ENCODE data around the gene PASK. TPM values are rescaled to one million over a fixed set of nuclear protein-coding genes. Genes with fewer than 3 reads are reported as not detected.

PASK gene
- total RNA-seq, 3 donors from 2014 or later = 35.6 to 62.7 (median 49.8) TPM

- ATAC-seq (no peak), DNase-seq (no peak)
- H3K27me3 Mint-ChIP-seq (ENCODE audit: low read depth) = no peaks in the 10 kb centered on the region
- H3K36me3 Mint-ChIP-seq (ENCODE audit: insufficient read depth) = peaks cover 20% of the 10 kb centered on the region
- no peak overlapping the region for H3K4me3 Mint-ChIP-seq
- peaks cover 9% of the 10 kb centered on the region for H3K4me1 Mint-ChIP-seq (ENCODE audit: low read depth)
- H3K9me3 Mint-ChIP-seq = no peaks in the 10 kb centered on the region
Observed at GRCh38 chr2:241160318-241160717, 11.0 kb upstream of the PASK start.

GRCh38 chr2:241159116-241159515, 9.8 kb upstream of the PASK start:
- Mint-ChIP-seq H3K4me1 (ENCODE audit: low read depth) (peaks cover 15% of the 10 kb centered on the region), H3K9me3 (no peaks in the 10 kb centered on the region), H3K27me3 (ENCODE audit: low read depth) (no peaks in the 10 kb centered on the region), H3K4me3 (no peak overlapping the region), H3K36me3 (ENCODE audit: insufficient read depth) (peaks cover 20% of the 10 kb centered on the region)
- DNase-seq (no peak), ATAC-seq (no peak)

- no peaks in the 10 kb centered on the region for H3K27me3 Mint-ChIP-seq (ENCODE audit: low read depth)
- H3K36me3 Mint-ChIP-seq (ENCODE audit: insufficient read depth) = peaks cover 20% of the 10 kb centered on the region
- ATAC-seq (no peak), DNase-seq (no peak)
- peaks cover 15% of the 10 kb centered on the region for H3K4me1 Mint-ChIP-seq (ENCODE audit: low read depth)
- H3K9me3 Mint-ChIP-seq = no peaks in the 10 kb centered on the region
- H3K4me3 Mint-ChIP-seq = no peak overlapping the region
Observed at GRCh38 chr2:241158546-241158900, 9.3 kb upstream of the PASK start.

- peaks cover 20% of the 10 kb centered on the region for H3K36me3 Mint-ChIP-seq (ENCODE audit: insufficient read depth)
- ATAC-seq (no peak), DNase-seq (no peak)
- no peaks in the 10 kb centered on the region for H3K27me3 Mint-ChIP-seq (ENCODE audit: low read depth)
- H3K9me3 Mint-ChIP-seq = no peaks in the 10 kb centered on the region
- peaks cover 19% of the 10 kb centered on the region for H3K4me1 Mint-ChIP-seq (ENCODE audit: low read depth)
- H3K4me3 Mint-ChIP-seq = no peak overlapping the region
Observed at GRCh38 chr2:241157841-241158545, 8.7 kb upstream of the PASK start.

GRCh38 chr2:241156971-241157441, 7.7 kb upstream of the PASK start:
- Mint-ChIP-seq H3K27me3 (ENCODE audit: low read depth) (no peaks in the 10 kb centered on the region), H3K36me3 (ENCODE audit: insufficient read depth) (peaks cover 17% of the 10 kb centered on the region), H3K9me3 (no peaks in the 10 kb centered on the region), H3K4me3 (no peak overlapping the region), H3K4me1 (ENCODE audit: low read depth) (peaks cover 25% of the 10 kb centered on the region)
- DNase-seq (no peak), ATAC-seq (no peak)

GRCh38 chr2:241155936-241156335, 6.7 kb upstream of the PASK start:
- peaks cover 36% of the 10 kb centered on the region for H3K4me1 Mint-ChIP-seq (ENCODE audit: low read depth)
- H3K9me3 Mint-ChIP-seq = no peaks in the 10 kb centered on the region
- H3K4me3 Mint-ChIP-seq = no peak overlapping the region
- DNase-seq = no peak
- H3K27me3 Mint-ChIP-seq (ENCODE audit: low read depth) = no peaks in the 10 kb centered on the region
- H3K36me3 Mint-ChIP-seq (ENCODE audit: insufficient read depth) = peaks cover 13% of the 10 kb centered on the region
- no peak for ATAC-seq

GRCh38 chr2:241154915-241155314, 5.6 kb upstream of the PASK start:
- peaks cover 43% of the 10 kb centered on the region for H3K4me1 Mint-ChIP-seq (ENCODE audit: low read depth)
- H3K36me3 Mint-ChIP-seq (ENCODE audit: insufficient read depth) = peaks cover 13% of the 10 kb centered on the region
- H3K4me3 Mint-ChIP-seq = no peak overlapping the region
- H3K27me3 Mint-ChIP-seq (ENCODE audit: low read depth) = no peaks in the 10 kb centered on the region
- no peaks in the 10 kb centered on the region for H3K9me3 Mint-ChIP-seq
- peak; percentile 6 to 21 for ATAC-seq
- no peak for DNase-seq

- ATAC-seq (no peak), DNase-seq (no peak)
- no peak overlapping the region for H3K4me3 Mint-ChIP-seq
- H3K27me3 Mint-ChIP-seq (ENCODE audit: low read depth) = no peaks in the 10 kb centered on the region
- H3K36me3 Mint-ChIP-seq (ENCODE audit: insufficient read depth) = peaks cover 7% of the 10 kb centered on the region
- H3K9me3 Mint-ChIP-seq = no peaks in the 10 kb centered on the region
- H3K4me1 Mint-ChIP-seq (ENCODE audit: low read depth) = peaks cover 47% of the 10 kb centered on the region
Observed at GRCh38 chr2:241153616-241154015, 4.3 kb upstream of the PASK start.

GRCh38 chr2:241151934-241152660, 2.8 kb upstream of the PASK start:
- Mint-ChIP-seq H3K4me1 (ENCODE audit: low read depth) (peaks cover 52% of the 10 kb centered on the region), H3K4me3 (peak overlapping the region; percentile 97), H3K36me3 (ENCODE audit: insufficient read depth) (no peaks in the 10 kb centered on the region), H3K27me3 (ENCODE audit: low read depth) (no peaks in the 10 kb centered on the region), H3K9me3 (no peaks in the 10 kb centered on the region)
- DNase-seq (no peak), ATAC-seq (no peak)

GRCh38 chr2:241150660-241151530, 1.6 kb upstream of the PASK start:
- H3K4me1 Mint-ChIP-seq (ENCODE audit: low read depth) = peaks cover 46% of the 10 kb centered on the region
- DNase-seq (no peak), ATAC-seq (peak in 1 of 2 donors; percentile 2)
- no peaks in the 10 kb centered on the region for H3K9me3 Mint-ChIP-seq
- no peaks in the 10 kb centered on the region for H3K36me3 Mint-ChIP-seq (ENCODE audit: insufficient read depth)
- H3K4me3 Mint-ChIP-seq = peak overlapping the region; percentile 97
- H3K27me3 Mint-ChIP-seq (ENCODE audit: low read depth) = no peaks in the 10 kb centered on the region

GRCh38 chr2:241149925-241150659, 820 bp upstream of the PASK start, which contains the start of gene PPP1R7:
PPP1R7 (plus strand) TSS chr2:241150467; CDS start chr2:241150496, 29 bp downstream.
- H3K4me1 Mint-ChIP-seq (ENCODE audit: low read depth) = peaks cover 44% of the 10 kb centered on the region
- H3K4me3 Mint-ChIP-seq = peak within 1 kb of the TSS; percentile 97
- no peaks in the 10 kb centered on the region for H3K36me3 Mint-ChIP-seq (ENCODE audit: insufficient read depth)
- peak; percentile 92 for DNase-seq
- ATAC-seq = peak; percentile 80
- H3K27me3 Mint-ChIP-seq (ENCODE audit: low read depth) = no peaks in the 10 kb centered on the region
- H3K9me3 Mint-ChIP-seq = no peaks in the 10 kb centered on the region

GRCh38 chr2:241149675-241149924, 328 bp upstream of the PASK start:
- peaks cover 40% of the 10 kb centered on the region for H3K4me1 Mint-ChIP-seq (ENCODE audit: low read depth)
- ATAC-seq = no peak
- no peak for DNase-seq
- no peaks in the 10 kb centered on the region for H3K9me3 Mint-ChIP-seq
- peak overlapping the region; percentile 97 for H3K4me3 Mint-ChIP-seq
- no peaks in the 10 kb centered on the region for H3K36me3 Mint-ChIP-seq (ENCODE audit: insufficient read depth)
- H3K27me3 Mint-ChIP-seq (ENCODE audit: low read depth) = no peaks in the 10 kb centered on the region

GRCh38 chr2:241148239-241148638, 1.0 kb downstream of the PASK start:
- H3K27me3 Mint-ChIP-seq (ENCODE audit: low read depth) = no peaks in the 10 kb centered on the region
- peak overlapping the region; percentile 97 for H3K4me3 Mint-ChIP-seq
- H3K4me1 Mint-ChIP-seq (ENCODE audit: low read depth) = peaks cover 36% of the 10 kb centered on the region
- DNase-seq (no peak), ATAC-seq (no peak)
- no peaks in the 10 kb centered on the region for H3K36me3 Mint-ChIP-seq (ENCODE audit: insufficient read depth)
- H3K9me3 Mint-ChIP-seq = no peaks in the 10 kb centered on the region

GRCh38 chr2:241147336-241147735, 1.9 kb downstream of the PASK start:
- DNase-seq (no peak), ATAC-seq (no peak)
- Mint-ChIP-seq H3K4me3 (no peak overlapping the region), H3K36me3 (ENCODE audit: insufficient read depth) (peaks cover 4% of the 10 kb centered on the region), H3K27me3 (ENCODE audit: low read depth) (no peaks in the 10 kb centered on the region), H3K4me1 (ENCODE audit: low read depth) (peaks cover 33% of the 10 kb centered on the region), H3K9me3 (no peaks in the 10 kb centered on the region)
